HepG2 (cell line): ENCODE measurements around the gene SERTAD3. TPM values are rescaled to one million over a fixed set of nuclear protein-coding genes. Genes with fewer than 3 reads are reported as not detected.
A peak's percentile ranks its signal among the peaks of the same experiment; 100 is the strongest.

Source experiments
- ATAC-seq: fragments of 200-7000 bp; cut with Tn5 transposase; 3 replicates; pipeline ENCODE4 v1.9.1; 2020; ENCODE audit warnings: mild to moderate bottlenecking, moderate library complexity
- BruUV-seq: library from RNA; stranded (reverse); fragments of 400-500 nt; replicated peaks from 2 replicates; lab custom pipeline; 2021; lab: Mats Ljungman, UMichigan
- CTCF ChIA-PET: fragments of 300-600 bp; formaldehyde crosslinking; extraction: SDS; loops from one replicate; lab custom pipeline; 2021; ENCODE audit warnings: low total read pairs, inconsistent platforms, low intra/inter-chr PET ratio; lab: Yijun Ruan, JAX
- POLR2A ChIA-PET: fragments of 350-600 bp; sonication (Branson Sonifier 250); formaldehyde crosslinking; loops from one replicate; lab custom pipeline; 2020; ENCODE audit warnings: antibody characterized with exemption, inconsistent platforms; lab: Yijun Ruan, JAX
- DNase-seq: peaks from one replicate; pipeline ENCODE4 v3.0.0-alpha.2; 2015; ENCODE audit warnings: low spot score
- FAIRE-seq: peaks from 3 replicates; lab custom pipeline; 2011; peaks lifted over from hg19 to GRCh38; lab: Jason Lieb, UNC
- H2AFZ ChIP-seq: one replicate; pipeline ENCODE4 v1.6.1; 2011; ENCODE audit warnings: low read length, inconsistent platforms
- H3K27ac ChIP-seq: fragments of 300-600 bp; 3 replicates; pipeline ENCODE4 v1.8.0; 2011; ENCODE audit warnings: mixed run types, mild to moderate bottlenecking, mixed read lengths, low read length, inconsistent platforms; ENCODE audit not compliant: insufficient read depth; ENCODE audit errors: extremely low read length
- H3K27me3 ChIP-seq, 2 experiments: fragments of 200-600 bp in 1 of 2; 2 replicates in 1 of 2; 3 replicates in 1 of 2; pipeline versions ENCODE4 v1.6.0 to v1.8.0; 2011; ENCODE audit warnings: low read length in 2 of 2, mild to moderate bottlenecking in 2 of 2, moderate library complexity in 2 of 2, inconsistent platforms in 1 of 2; ENCODE audit not compliant: insufficient read depth in 2 of 2, control insufficient read depth in 1 of 2
- H3K36me3 ChIP-seq, 2 experiments: fragments of 200-600 bp in 1 of 2; replicated peaks in 1 of 2; 2 replicates in 1 of 2; 3 replicates in 1 of 2; pipeline versions ENCODE4 v1.5.1 to v1.8.0; 2011; ENCODE audit warnings: low read length in 2 of 2, inconsistent platforms in 1 of 2; ENCODE audit not compliant: insufficient read depth in 2 of 2, control insufficient read depth in 1 of 2
- H3K4me1 ChIP-seq: 2 replicates; pipeline ENCODE4 v1.5.1; 2012; ENCODE audit warnings: low read length, inconsistent platforms; ENCODE audit not compliant: insufficient read depth
- H3K4me2 ChIP-seq: 2 replicates; pipeline ENCODE4 v1.6.0; 2011; ENCODE audit warnings: low read depth, low read length, inconsistent platforms
- H3K4me3 ChIP-seq, 3 experiments: fragments of 200-600 bp in 1 of 3; sonication (generic), shearing (Covaris generic) in 1 of 3; replicated peaks in 1 of 3; 2 replicates each; pipeline ENCODE4 v1.5.1; 2011 to 2016; ENCODE audit warnings: low read length in 3 of 3, inconsistent platforms in 2 of 3, low read depth in 2 of 3, mild to moderate bottlenecking in 2 of 3, control low read depth in 1 of 3, mixed read lengths in 1 of 3; ENCODE audit not compliant: insufficient read depth in 1 of 3
- H3K79me2 ChIP-seq: one replicate; pipeline ENCODE4 v1.6.1; 2011; ENCODE audit warnings: low read length, inconsistent platforms; ENCODE audit not compliant: insufficient read depth
- H3K9ac ChIP-seq: 2 replicates; pipeline ENCODE4 v1.6.0; 2011; ENCODE audit warnings: mild to moderate bottlenecking, low read depth, low read length, inconsistent platforms; ENCODE audit not compliant: insufficient read depth
- H3K9me3 ChIP-seq: 2 replicates; pipeline ENCODE4 v1.5.1; 2012; ENCODE audit warnings: mild to moderate bottlenecking, low read length
- H4K20me1 ChIP-seq: 2 replicates; pipeline ENCODE4 v1.6.0; 2011; ENCODE audit warnings: inconsistent platforms, mild to moderate bottlenecking, low read length, moderate library complexity; ENCODE audit not compliant: insufficient read depth
- CEBPG ChIP-seq: IDR thresholded peaks from 2 replicates; pipeline ENCODE4 v1.6.1; 2016
- HNF4A ChIP-seq: sonication (generic); formaldehyde crosslinking; IDR thresholded peaks from 2 replicates; pipeline ENCODE4 v1.4.0; 2020; ENCODE audit warnings: missing genetic modification reagents
- RXRA ChIP-seq: sonication (generic); formaldehyde crosslinking; IDR thresholded peaks from 2 replicates; pipeline ENCODE4 v1.5.1; 2020; ENCODE audit warnings: missing genetic modification reagents
- THYN1 ChIP-seq: sonication (generic); formaldehyde crosslinking; IDR thresholded peaks from 2 replicates; pipeline ENCODE4 v1.8.1; 2023; ENCODE audit warnings: low read depth, mild to moderate bottlenecking, moderate library complexity, missing genetic modification reagents, borderline replicate concordance
- TMF1 ChIP-seq: sonication (generic); formaldehyde crosslinking; IDR thresholded peaks from 2 replicates; pipeline ENCODE4 v1.8.1; 2022; ENCODE audit warnings: low read depth, missing genetic modification reagents
- WGBS: methylation state at CpG from one replicate; pipeline ENCODE4 v1.1.6; 2017; ENCODE audit warnings: low lambda C conversion rate; 5-methylcytosine and 5-hydroxymethylcytosine counted together
- in situ Hi-C: cut with HindIII; loops from 2 replicates; pipeline ENCODE4 v1.10.0; 2017; ENCODE audit warnings: low pct_unique_long_range_greater_than_20kb; ENCODE audit not compliant: extremely low pct_ligation_motif_present
- intact Hi-C: fragments of 100-400 bp; cut with micrococcal nuclease; formaldehyde crosslinking; loops from one replicate; pipeline ENCODE4 v1.10.0; 2022; ENCODE audit not compliant: unreplicated experiment
- polyA plus RNA-seq, 8 experiments: library from polyadenylated mRNA; depleted of rRNA in 3 of 8; stranded (reverse) in 7 of 8; unstranded in 1 of 8; fragments of >200 nt; fragmentation: Illumina TruSeq in 4 of 8; extraction: Trizol in 4 of 8; gene quantifications; 2 replicates each; pipeline versions ENCODE4 v1.2.1 to v1.2.3, GENCODE V29; 2011 to 2016; ENCODE audit warnings: low read depth in 4 of 8, missing spikeins in 1 of 8, mixed read lengths in 1 of 8; ENCODE audit not compliant: insufficient read depth in 1 of 8
- total RNA-seq, 5 experiments: library from RNA; depleted of rRNA; stranded (reverse); fragments of >200 nt; fragmentation: Illumina TruSeq; extraction: Trizol; gene quantifications; 2 replicates each; pipeline ENCODE4 v1.2.3, GENCODE V29; 2016; ENCODE audit warnings: low read depth in 1 of 5
- TF ChIP-seq, protein P1 (sequence below): sonication (generic); formaldehyde crosslinking; IDR thresholded peaks from 2 replicates; pipeline ENCODE4 v1.5.0; 2020; ENCODE audit warnings: mild to moderate bottlenecking, missing genetic modification reagents
- TF ChIP-seq, protein P2 (sequence below): sonication (generic); formaldehyde crosslinking; IDR thresholded peaks from 2 replicates; pipeline ENCODE4 v1.8.1; 2023; ENCODE audit warnings: mild to moderate bottlenecking, inconsistent platforms, moderate library complexity, missing genetic modification reagents, borderline replicate concordance
- TF ChIP-seq, protein P3 (sequence below): sonication (generic); IDR thresholded peaks from 2 replicates; pipeline ENCODE4 v1.6.1; 2016; ENCODE audit warnings: low read depth, borderline replicate concordance
- TF ChIP-seq, protein P4 (sequence below): sonication (generic); formaldehyde crosslinking; IDR thresholded peaks from 2 replicates; pipeline ENCODE4 v1.5.0; 2020; ENCODE audit warnings: missing genetic modification reagents
- TF ChIP-seq, protein P5 (sequence below): sonication (generic); formaldehyde crosslinking; IDR thresholded peaks from 2 replicates; pipeline ENCODE4 v1.8.1; 2023; ENCODE audit warnings: mild to moderate bottlenecking, moderate library complexity, missing genetic modification reagents

The SERTAD3 gene
- total and polyA plus RNA-seq, 2 of the 13 experiments (the other 11 are each of a cell fraction or from before 2014, with no cell fraction given), result 9.6 to 16.9 TPM

DNA sequence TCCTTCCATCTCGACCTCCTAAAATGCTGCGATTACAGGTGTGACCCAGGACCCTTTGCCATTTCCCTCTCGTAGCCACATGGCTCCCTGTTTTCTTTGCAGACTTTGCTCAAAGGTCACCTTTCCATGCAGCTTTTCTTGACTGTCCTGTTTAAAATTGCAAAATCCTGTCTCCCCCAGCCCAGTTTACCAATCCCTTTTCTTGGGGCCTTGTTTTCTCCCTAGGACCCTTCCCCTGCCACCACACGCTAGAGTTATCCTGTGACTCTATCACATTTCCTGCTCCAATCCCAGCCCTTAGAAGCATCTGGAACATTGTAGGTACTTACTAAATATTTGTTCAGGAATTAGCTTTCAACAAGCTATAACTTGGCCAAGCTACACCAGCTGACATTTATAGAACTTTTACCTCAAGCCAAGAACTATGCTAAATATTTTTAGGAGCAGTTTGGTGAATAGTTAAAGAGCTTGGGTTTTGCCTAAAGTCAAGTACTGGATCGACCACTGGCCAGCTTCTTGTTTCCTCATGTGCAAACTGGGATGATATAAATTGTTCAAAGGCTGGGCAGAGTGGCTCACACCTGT is 9.1 kb upstream of the SERTAD3 start (continued):
- TF ChIP-seq RXRA (CRISPR knock-in tag) (no peak), CEBPG (0 out of 2 replicates have a peak, but pooled peaks have one; percentile 11), HNF4A (peak; percentile 47)
- TF ChIP-seq, protein P1, sequence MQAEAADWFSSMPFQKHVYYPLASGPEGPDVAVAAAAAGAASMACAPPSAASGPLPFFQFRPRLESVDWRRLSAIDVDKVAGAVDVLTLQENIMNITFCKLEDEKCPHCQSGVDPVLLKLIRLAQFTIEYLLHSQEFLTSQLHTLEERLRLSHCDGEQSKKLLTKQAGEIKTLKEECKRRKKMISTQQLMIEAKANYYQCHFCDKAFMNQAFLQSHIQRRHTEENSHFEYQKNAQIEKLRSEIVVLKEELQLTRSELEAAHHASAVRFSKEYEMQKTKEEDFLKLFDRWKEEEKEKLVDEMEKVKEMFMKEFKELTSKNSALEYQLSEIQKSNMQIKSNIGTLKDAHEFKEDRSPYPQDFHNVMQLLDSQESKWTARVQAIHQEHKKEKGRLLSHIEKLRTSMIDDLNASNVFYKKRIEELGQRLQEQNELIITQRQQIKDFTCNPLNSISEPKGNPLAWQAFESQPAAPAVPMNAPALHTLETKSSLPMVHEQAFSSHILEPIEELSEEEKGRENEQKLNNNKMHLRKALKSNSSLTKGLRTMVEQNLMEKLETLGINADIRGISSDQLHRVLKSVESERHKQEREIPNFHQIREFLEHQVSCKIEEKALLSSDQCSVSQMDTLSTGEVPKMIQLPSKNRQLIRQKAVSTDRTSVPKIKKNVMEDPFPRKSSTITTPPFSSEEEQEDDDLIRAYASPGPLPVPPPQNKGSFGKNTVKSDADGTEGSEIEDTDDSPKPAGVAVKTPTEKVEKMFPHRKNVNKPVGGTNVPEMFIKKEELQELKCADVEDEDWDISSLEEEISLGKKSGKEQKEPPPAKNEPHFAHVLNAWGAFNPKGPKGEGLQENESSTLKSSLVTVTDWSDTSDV, result no peak

DNA sequence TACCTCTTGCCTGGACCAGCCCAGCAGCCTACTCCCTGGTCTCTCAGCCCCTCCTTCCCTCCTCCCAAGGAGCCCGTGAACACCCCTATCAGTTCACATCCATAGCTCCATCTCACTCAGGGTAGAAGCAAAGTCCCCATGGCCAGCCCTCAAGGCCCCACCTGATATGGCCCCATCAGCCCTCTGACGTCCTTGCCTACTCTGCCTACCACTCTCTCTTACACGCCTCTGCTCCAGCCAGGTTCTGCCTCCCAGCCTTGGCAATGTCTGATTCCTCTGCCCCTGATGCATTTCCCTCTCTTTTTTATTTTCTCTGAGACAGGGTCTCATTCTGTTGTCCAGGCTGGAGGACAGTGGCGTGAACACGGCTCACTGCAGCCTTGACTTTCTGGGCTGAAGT is 7.9 kb upstream of the SERTAD3 start:
- no peak; the same call in 2 of the 3 replicates for ATAC-seq

More for the DNA sequence above, 7.9 kb upstream of the SERTAD3 start:
- Histone ChIP-seq H4K20me1 (no peaks in the 10 kb centered on the region), H3K4me1 (peaks cover 19% of the 10 kb centered on the region), H3K27ac (no peak overlapping the region), H3K4me2 (no peak overlapping the region), H3K36me3 (peaks cover 2 to 3% of the 10 kb centered on the region in 2 experiments; a peak in 1 of 5 replicates), H3K27me3 (no peaks in the 10 kb centered on the region), H3K79me2 (no peaks in the 10 kb centered on the region), H3K9ac (no peak overlapping the region), H3K4me3 (no peak overlapping the region), H2AFZ (no peak overlapping the region), H3K9me3 (no peaks in the 10 kb centered on the region)
- WGBS, result 83% methylated on average over 5 of the region's 5 CpGs
- BruUV-seq, result no TSS peak
- TF ChIP-seq, protein P2, sequence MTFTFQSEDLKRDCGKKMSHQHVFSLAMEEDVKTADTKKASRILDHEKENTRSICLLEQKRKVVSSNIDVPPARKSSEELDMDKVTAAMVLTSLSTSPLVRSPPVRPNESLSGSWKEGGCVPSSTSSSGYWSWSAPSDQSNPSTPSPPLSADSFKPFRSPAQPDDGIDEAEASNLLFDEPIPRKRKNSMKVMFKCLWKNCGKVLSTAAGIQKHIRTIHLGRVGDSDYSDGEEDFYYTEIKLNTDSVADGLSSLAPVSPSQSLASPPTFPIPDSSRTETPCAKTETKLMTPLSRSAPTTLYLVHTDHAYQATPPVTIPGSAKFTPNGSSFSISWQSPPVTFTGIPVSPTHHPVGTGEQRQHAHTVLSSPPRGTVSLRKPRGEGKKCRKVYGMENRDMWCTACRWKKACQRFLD, result no peak
- TF ChIP-seq TMF1, result no peak
- TF ChIP-seq, protein P3, sequence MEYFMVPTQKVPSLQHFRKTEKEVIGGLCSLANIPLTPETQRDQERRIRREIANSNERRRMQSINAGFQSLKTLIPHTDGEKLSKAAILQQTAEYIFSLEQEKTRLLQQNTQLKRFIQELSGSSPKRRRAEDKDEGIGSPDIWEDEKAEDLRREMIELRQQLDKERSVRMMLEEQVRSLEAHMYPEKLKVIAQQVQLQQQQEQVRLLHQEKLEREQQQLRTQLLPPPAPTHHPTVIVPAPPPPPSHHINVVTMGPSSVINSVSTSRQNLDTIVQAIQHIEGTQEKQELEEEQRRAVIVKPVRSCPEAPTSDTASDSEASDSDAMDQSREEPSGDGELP, result no peak
- no peak for TF ChIP-seq THYN1
- TF ChIP-seq, protein P4, sequence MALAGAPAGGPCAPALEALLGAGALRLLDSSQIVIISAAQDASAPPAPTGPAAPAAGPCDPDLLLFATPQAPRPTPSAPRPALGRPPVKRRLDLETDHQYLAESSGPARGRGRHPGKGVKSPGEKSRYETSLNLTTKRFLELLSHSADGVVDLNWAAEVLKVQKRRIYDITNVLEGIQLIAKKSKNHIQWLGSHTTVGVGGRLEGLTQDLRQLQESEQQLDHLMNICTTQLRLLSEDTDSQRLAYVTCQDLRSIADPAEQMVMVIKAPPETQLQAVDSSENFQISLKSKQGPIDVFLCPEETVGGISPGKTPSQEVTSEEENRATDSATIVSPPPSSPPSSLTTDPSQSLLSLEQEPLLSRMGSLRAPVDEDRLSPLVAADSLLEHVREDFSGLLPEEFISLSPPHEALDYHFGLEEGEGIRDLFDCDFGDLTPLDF (CRISPR knock-in tag), result no peak
- TF ChIP-seq, protein P5, sequence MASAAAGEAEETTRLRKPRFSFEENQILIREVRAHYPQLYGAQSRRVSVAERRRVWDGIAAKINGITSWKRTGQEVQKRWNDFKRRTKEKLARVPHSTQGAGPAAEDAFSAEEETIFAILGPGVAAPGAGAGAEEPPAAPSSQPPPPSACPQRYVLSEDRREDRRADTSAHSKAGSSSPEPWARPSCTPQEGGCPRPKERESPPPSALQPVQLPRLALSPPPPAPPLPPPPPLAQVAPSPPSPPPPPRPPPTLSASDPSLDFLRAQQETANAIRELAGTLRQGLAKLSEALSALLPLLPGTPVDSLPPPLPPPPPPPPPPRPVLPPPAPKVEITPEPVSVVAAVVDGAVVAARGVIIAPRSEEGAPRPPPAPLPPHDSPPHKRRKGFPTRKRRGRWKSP, result no peak
- intact Hi-C loops, result no loop called here
- DNase-seq (no peak), FAIRE-seq (no peak)
- in situ Hi-C loops, result no loop called here
- POLR2A ChIA-PET, result interaction anchor here (1.2 to 1.5 kb wide), 2 partner anchors 14 to 19 kb away, joined by 3 read pairs; partner anchors contain the start of gene BLVRB
- CTCF ChIA-PET, result no interaction called here
